Measurements from ENCODE around the gene CCDC170. TPM values are rescaled to one million over a fixed set of nuclear protein-coding genes. Genes with fewer than 3 reads are reported as not detected.

CCDC170 gene
- total and polyA plus RNA-seq, 9 of the 15 experiments (the other 6 are each of a cell fraction or from before 2014, with no cell fraction given): 0.01 to 0.18 (median 0.05) TPM; not detected in 6

DNA sequence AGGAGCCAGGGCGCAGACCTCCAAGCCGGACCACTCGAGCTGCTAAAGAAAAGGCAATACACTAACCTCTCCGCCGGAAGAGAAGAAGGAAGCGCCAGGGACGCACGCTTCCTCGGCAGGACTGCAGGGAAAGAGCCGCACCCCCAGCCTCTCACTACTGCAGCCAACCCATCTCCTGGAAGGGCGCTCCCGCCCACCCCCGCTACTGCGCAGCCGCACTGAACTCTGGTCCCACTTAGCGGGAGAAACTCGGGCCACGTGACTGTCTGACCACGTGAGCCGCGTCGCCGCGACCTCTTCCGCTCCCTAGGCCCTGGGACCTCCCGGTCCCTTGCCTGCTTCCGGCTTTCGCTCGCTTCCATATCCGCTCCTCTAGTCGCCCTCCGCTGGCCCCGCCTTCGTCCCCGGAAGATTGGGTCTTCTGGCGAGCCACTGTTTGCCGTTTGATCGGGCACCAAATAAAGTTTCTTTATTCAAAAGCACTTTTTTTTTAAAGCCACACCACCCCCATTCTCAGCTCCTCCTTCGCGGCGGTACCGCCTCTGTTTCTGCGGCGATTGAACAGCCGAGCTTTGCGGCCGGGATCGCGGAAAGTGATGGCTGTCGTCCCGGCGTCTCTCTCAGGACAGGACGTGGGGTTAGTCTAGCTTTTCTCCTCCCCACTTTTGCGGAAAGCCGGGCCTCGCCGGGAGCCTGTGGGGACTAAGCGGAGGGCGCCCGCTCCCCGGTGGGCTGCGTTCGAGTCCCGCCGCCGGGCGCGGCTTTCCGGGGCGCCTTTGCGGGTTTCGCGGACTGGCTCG lies 41.7 kb upstream of the CCDC170 start, which contains the start of gene RMND1 (continued):
- TF ChIP-seq ZKSCAN1 (IDR thresholded peaks at IDR 0.05; ENCODE audit: low read depth, low read length) (peak; percentile 96), RREB1 (CRISPR knock-in tag; IDR thresholded peaks at IDR 0.05) (0 out of 2 replicates have a peak, but pooled peaks have one; percentile 58), ATF7 (IDR thresholded peaks at IDR 0.05) (peak; percentile 92), ZNF239 (CRISPR knock-in tag; IDR thresholded peaks at IDR 0.05) (no peak), NUFIP1 (IDR thresholded peaks at IDR 0.05; ENCODE audit: partially characterized antibody) (no peak), ZC3H8 (IDR thresholded peaks at IDR 0.05) (0 out of 2 replicates have a peak, but pooled peaks have one; percentile 13), ARID1B (IDR thresholded peaks at IDR 0.05) (no peak; the same call in 1 of the 2 replicates), GABPB2 (CRISPR knock-in tag; conservative IDR thresholded peaks at IDR 0.05) (0 out of 2 replicates have a peak, but pooled peaks have one; percentile 6), HDAC8 (tag; IDR thresholded peaks at IDR 0.05) (no peak), C11orf30 (IDR thresholded peaks at IDR 0.05; ENCODE audit: low read depth) (peak; percentile 98), KDM5B (IDR thresholded peaks at IDR 0.05; ENCODE audit: insufficient replicate concordance, low read depth, low read length) (peak; percentile 90), ZFPM2 (CRISPR knock-in tag; IDR thresholded peaks at IDR 0.05) (no peak), SOX6 (IDR thresholded peaks at IDR 0.05) (peak; percentile 79), BCL6 (CRISPR knock-in tag; IDR thresholded peaks at IDR 0.05) (no peak), CBX1 (IDR thresholded peaks at IDR 0.05; ENCODE audit: low read depth) (peak; percentile 90), ETV6 (IDR thresholded peaks at IDR 0.05; ENCODE audit: borderline replicate concordance in 1 of 2, low read depth in 2 of 2, low read length in 1 of 2) (peak; percentile 91 to 97), ETV6 (CRISPR knock-in tag; IDR thresholded peaks at IDR 0.05; ENCODE audit: borderline replicate concordance) (no peak; the same call in 1 of the 2 replicates), POLR2H (tag; IDR thresholded peaks at IDR 0.05; ENCODE audit: low read depth) (peak; percentile 81), SETDB1 (IDR thresholded peaks at IDR 0.05; ENCODE audit: low read length) (peak; percentile 97)
- TF ChIP-seq, protein P1, sequence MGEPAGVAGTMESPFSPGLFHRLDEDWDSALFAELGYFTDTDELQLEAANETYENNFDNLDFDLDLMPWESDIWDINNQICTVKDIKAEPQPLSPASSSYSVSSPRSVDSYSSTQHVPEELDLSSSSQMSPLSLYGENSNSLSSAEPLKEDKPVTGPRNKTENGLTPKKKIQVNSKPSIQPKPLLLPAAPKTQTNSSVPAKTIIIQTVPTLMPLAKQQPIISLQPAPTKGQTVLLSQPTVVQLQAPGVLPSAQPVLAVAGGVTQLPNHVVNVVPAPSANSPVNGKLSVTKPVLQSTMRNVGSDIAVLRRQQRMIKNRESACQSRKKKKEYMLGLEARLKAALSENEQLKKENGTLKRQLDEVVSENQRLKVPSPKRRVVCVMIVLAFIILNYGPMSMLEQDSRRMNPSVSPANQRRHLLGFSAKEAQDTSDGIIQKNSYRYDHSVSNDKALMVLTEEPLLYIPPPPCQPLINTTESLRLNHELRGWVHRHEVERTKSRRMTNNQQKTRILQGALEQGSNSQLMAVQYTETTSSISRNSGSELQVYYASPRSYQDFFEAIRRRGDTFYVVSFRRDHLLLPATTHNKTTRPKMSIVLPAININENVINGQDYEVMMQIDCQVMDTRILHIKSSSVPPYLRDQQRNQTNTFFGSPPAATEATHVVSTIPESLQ (CRISPR knock-in tag; IDR thresholded peaks at IDR 0.05): 0 out of 2 replicates have a peak, but pooled peaks have one; percentile 11
- TF ChIP-seq, protein P2, sequence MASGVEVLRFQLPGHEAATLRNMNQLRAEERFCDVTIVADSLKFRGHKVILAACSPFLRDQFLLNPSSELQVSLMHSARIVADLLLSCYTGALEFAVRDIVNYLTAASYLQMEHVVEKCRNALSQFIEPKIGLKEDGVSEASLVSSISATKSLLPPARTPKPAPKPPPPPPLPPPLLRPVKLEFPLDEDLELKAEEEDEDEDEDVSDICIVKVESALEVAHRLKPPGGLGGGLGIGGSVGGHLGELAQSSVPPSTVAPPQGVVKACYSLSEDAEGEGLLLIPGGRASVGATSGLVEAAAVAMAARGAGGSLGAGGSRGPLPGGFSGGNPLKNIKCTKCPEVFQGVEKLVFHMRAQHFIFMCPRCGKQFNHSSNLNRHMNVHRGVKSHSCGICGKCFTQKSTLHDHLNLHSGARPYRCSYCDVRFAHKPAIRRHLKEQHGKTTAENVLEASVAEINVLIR (CRISPR knock-in tag; IDR thresholded peaks at IDR 0.05): no peak
